GM18517 (cell line): ENCODE measurements around the gene CCDC81.
"Not testable (repeated sequence)": the region's sequence is repeated elsewhere in the genome, so short reads cannot be mapped to it uniquely, and the experiment has no call there.

ENCODE experiments used
- ATAC-seq: cut with Tn5 transposase; IDR thresholded peaks from one replicate; pipeline ENCODE4 v1.9.1; 2021; ENCODE audit warnings: mild to moderate bottlenecking, moderate library complexity; ENCODE audit not compliant: unreplicated experiment

CCDC81 gene

GRCh38 chr11:86386746-86387145 is 12.1 kb downstream of the CCDC81 start:
- ATAC-seq: no peak

GRCh38 chr11:86388198-86388597 is 13.5 kb downstream of the CCDC81 start:
- ATAC-seq: no peak

- no peak for ATAC-seq
Observed at GRCh38 chr11:86390487-86390886, 15.8 kb downstream of the CCDC81 start.

GRCh38 chr11:86395061-86395551 is 20.4 kb downstream of the CCDC81 start:
- no peak for ATAC-seq

- ATAC-seq: no peak
Observed at GRCh38 chr11:86396396-86396795, 21.7 kb downstream of the CCDC81 start.

GRCh38 chr11:86397351-86397750 is 22.7 kb downstream of the CCDC81 start:
- ATAC-seq: no peak

- ATAC-seq: no peak
Observed at GRCh38 chr11:86398106-86398505, 23.4 kb downstream of the CCDC81 start.

GRCh38 chr11:86403458-86403857 is 28.8 kb downstream of the CCDC81 start:
- no peak for ATAC-seq

- no peak for ATAC-seq
Observed at GRCh38 chr11:86408845-86409244, 34.2 kb downstream of the CCDC81 start.

- ATAC-seq: no peak
Observed at GRCh38 chr11:86414032-86414431, 39.3 kb downstream of the CCDC81 start.

GRCh38 chr11:86415026-86415425 is 40.3 kb downstream of the CCDC81 start:
- no peak for ATAC-seq

- no peak for ATAC-seq
Observed at GRCh38 chr11:86416494-86416893, 41.8 kb downstream of the CCDC81 start.

GRCh38 chr11:86416951-86417350 is 42.3 kb downstream of the CCDC81 start:
- ATAC-seq: not testable (repeated sequence)

GRCh38 chr11:86418106-86418505 is 43.4 kb downstream of the CCDC81 start:
- ATAC-seq: no peak

GRCh38 chr11:86418513-86418912 is 43.8 kb downstream of the CCDC81 start:
- ATAC-seq: no peak

GRCh38 chr11:86418917-86419316 is 44.2 kb downstream of the CCDC81 start:
- no peak for ATAC-seq

- ATAC-seq: no peak
Observed at GRCh38 chr11:86421946-86422345, 47.3 kb downstream of the CCDC81 start.

GRCh38 chr11:86422371-86422770 is 47.7 kb downstream of the CCDC81 start:
- ATAC-seq: no peak

- not testable (repeated sequence) for ATAC-seq
Observed at GRCh38 chr11:86423488-86423887, 48.8 kb downstream of the CCDC81 start.

- no peak for ATAC-seq
Observed at GRCh38 chr11:86427441-86427840, 52.8 kb downstream of the CCDC81 start.

- ATAC-seq: no peak
Observed at GRCh38 chr11:86431258-86431657, 56.6 kb downstream of the CCDC81 start.

GRCh38 chr11:86433361-86434095 is 58.8 kb downstream of the CCDC81 start:
- ATAC-seq: not testable (repeated sequence)

- ATAC-seq: no peak
Observed at GRCh38 chr11:86435711-86436110, 61.0 kb downstream of the CCDC81 start.
